AG09309 (cell line): Measurements from ENCODE around the gene DGAT2L6.

ENCODE experiments used
- DNase-seq: peaks from one replicate; pipeline ENCODE4 v3.0.0-alpha.2; 2010; ENCODE audit warnings: low read depth
- H3K4me3 ChIP-seq: 2 replicates; pipeline ENCODE4 v1.5.1; 2011; ENCODE audit warnings: mild to moderate bottlenecking, low read depth, low read length, moderate library complexity; ENCODE audit not compliant: control insufficient read depth
- TF ChIP-seq, protein P1 (sequence below): IDR thresholded peaks from 2 replicates; pipeline ENCODE4 v1.5.1; 2011; ENCODE audit warnings: mild to moderate bottlenecking, low read depth, low read length, inconsistent platforms; ENCODE audit not compliant: insufficient read depth, control insufficient read depth; ENCODE audit errors: missing control alignments

The DGAT2L6 gene

DNA sequence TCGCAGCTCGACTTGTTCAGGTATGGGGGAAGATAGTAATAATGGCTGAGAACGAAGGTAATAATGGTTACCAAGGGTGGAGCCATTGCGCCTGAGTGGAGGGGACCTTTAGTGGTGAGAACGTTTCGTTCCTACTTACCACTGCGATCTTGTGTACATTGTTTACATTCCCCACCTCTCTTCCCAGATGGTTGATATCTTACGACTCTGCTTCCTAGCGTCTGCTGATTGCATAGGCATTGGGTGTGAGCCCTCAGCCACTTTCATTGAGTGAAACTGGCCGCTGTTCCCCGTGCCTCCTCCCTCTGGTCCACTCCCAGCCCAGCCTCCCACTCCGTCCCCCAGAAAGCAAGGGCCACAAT lies 43.2 kb upstream of the DGAT2L6 start:
- DNase-seq = no peak
- H3K4me3 ChIP-seq = peak overlapping the region; percentile 79
- TF ChIP-seq, protein P1, sequence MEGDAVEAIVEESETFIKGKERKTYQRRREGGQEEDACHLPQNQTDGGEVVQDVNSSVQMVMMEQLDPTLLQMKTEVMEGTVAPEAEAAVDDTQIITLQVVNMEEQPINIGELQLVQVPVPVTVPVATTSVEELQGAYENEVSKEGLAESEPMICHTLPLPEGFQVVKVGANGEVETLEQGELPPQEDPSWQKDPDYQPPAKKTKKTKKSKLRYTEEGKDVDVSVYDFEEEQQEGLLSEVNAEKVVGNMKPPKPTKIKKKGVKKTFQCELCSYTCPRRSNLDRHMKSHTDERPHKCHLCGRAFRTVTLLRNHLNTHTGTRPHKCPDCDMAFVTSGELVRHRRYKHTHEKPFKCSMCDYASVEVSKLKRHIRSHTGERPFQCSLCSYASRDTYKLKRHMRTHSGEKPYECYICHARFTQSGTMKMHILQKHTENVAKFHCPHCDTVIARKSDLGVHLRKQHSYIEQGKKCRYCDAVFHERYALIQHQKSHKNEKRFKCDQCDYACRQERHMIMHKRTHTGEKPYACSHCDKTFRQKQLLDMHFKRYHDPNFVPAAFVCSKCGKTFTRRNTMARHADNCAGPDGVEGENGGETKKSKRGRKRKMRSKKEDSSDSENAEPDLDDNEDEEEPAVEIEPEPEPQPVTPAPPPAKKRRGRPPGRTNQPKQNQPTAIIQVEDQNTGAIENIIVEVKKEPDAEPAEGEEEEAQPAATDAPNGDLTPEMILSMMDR = no peak

DNA sequence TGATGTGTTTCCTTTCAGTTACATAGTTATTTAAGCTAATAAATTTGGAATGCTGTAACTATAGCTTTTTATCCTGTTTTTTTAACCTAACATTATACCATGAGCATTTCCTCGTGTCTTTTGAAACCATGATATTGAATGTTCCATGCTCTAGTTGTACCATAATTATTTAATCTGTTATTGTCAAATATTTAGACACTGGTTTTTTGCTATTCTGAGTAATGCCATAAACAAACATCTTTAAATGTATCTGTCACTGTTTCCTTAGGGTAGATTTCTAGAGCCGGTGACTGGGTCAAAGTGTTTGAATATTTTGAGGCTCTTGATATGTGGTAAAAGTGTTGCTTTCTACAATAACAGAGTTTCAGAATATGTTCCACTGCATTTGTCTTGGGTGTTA lies 38.7 kb upstream of the DGAT2L6 start:
- H3K4me3 ChIP-seq = no peak overlapping the region
- DNase-seq = no peak
- TF ChIP-seq, protein P1 = no peak

- TF ChIP-seq, protein P1 = no peak
These were observed 37.5 kb upstream of the DGAT2L6 start for GRCh38 chrX:70139736-70140135.

GRCh38 chrX:70141373-70141772 lies 35.9 kb upstream of the DGAT2L6 start:
- no peak for DNase-seq
- TF ChIP-seq, protein P1 = no peak
- no peak overlapping the region for H3K4me3 ChIP-seq

More at GRCh38 chrX:70139736-70140135, 37.5 kb upstream of the DGAT2L6 start:
- DNase-seq = no peak
- no peak overlapping the region for H3K4me3 ChIP-seq

- TF ChIP-seq, protein P1 = no peak
- H3K4me3 ChIP-seq = no peak overlapping the region
- DNase-seq = peak; percentile 1
These were observed 10.4 kb upstream of the DGAT2L6 start for GRCh38 chrX:70166601-70167590.

GRCh38 chrX:70168238-70169188 lies 8.8 kb upstream of the DGAT2L6 start:
- peak; percentile 11 for DNase-seq
- TF ChIP-seq, protein P1 = no peak
- no peak overlapping the region for H3K4me3 ChIP-seq
